Hippocampal formation (tissue), 2 donors: ENCODE results near the gene EYA2.
"Not testable (repeated sequence)": the region's sequence is repeated elsewhere in the genome, so short reads cannot be mapped to it uniquely, and the experiment has no call there.

Source experiments
- DNase-seq, 2 donors: peaks; one replicate each; lab custom pipeline; 2025; lab: John Stamatoyannopoulos, UW

The EYA2 gene

DNA sequence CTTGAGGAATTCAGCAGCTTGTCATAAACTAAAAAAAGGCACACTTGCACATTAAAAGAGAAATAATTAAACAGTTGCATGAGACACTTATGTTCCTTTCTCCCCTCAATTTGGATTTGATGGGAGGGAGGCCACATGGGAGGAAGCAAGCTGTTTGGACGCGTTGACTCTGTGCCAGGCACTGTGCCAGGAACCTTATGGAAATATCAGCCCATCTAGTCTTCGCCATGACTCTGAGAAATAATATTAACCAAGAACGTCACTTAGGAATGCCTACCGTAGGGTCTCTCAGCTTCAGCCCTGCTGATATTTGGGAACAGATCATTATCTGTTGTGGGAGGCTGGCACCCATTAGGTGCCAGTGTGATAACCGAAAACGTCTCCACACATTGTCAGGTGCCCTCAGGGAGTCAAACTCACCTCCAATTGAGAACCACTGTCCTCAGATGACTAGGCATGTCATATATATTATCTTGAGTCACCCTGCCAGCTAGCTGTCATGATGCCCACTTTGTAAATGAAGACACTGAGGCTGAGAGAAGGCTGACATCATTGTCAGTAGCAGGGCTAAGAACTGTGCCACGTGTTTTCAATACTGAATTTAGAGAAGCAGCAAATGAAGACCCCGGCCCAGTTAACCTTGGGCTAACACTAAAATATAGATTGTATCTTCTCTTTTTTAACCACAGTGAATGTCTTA, 36.1 kb downstream of the EYA2 start:
- DNase-seq = no peak

DNA sequence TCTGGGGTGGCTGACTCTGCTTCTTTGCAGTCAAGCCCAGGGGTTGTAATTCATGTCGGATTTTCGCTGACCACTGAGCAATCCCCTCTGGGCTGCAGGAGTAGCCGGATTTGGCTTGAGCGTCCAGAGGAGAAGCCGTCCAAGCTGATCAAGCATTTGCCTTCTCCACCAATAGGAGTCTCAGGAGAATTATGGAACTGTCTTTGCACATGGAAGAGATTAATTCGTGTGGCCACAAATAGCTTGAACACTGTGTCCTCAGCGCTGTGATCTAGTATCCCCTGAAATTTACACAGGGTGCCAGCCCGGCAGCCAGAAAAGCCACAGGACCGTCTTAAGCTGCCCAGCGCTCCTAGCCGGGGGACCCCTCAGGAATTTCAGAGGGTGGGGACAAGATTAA, 37.1 kb downstream of the EYA2 start:
- no peak for DNase-seq

DNA sequence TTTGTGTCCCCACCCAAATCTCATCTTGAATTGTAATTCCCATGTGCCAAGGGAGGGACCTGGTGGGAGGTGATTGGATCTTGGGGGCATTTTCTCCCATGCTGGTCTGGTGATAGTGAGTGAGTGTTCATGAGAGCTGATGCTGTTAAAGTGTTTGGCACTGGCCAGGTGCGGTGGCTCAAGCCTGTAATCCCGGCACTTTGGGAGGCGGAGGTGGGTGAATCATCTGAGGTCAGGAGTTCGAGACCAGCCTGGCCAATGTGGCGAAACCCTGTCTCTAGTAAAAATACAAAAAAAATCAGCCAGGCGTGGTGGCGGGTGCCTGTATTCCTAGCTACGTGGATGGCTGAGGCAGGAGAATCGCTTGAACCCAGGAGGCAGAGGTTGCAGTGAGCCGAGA, 37.8 kb downstream of the EYA2 start:
- not testable (repeated sequence) for DNase-seq

DNA sequence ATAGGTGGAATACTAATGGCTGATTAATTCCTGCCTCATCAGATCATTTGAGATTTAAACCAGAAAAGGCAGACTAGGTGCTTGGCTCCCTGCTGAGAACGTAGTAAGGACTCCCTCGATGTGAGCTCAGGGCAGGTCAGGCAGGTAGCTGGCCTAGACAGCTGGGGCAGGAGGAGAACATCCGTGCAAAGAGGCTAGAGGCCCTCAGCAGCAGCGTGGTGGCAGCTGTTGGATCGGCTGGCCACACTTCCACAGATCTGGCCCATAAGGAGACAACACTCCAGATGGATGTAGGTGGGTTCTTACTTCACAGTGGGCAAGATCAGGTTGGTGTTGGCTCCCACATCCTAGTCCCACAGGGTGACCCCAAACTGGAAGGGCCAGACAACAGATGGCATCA, 38.5 kb downstream of the EYA2 start:
- no peak for DNase-seq

DNA sequence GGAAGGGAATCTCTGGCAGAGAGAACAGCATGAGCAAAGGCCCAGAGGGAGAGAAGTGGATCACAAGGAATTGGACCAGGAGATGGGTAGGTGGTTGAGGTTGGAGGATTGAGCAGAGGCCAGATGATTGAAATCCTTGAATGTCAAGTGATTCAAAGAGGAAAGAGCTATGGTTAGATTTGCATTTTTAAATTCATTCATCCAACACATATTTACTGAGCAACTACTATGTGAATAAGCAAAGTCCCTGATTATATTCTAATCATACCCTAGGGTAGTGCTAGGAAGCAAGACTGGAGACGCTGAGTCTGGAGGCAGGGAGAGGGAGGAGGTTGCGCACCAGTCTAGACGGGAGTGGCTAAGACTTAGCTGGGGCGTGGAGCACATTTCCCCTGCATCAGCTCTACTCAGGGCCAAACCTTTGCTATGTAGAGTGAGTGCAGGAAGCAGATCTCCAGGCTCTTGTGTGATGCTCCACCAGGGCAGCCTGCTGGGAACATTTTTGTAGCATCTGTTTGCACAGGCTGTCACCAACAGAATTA, 40.2 kb downstream of the EYA2 start:
- no peak for DNase-seq

DNA sequence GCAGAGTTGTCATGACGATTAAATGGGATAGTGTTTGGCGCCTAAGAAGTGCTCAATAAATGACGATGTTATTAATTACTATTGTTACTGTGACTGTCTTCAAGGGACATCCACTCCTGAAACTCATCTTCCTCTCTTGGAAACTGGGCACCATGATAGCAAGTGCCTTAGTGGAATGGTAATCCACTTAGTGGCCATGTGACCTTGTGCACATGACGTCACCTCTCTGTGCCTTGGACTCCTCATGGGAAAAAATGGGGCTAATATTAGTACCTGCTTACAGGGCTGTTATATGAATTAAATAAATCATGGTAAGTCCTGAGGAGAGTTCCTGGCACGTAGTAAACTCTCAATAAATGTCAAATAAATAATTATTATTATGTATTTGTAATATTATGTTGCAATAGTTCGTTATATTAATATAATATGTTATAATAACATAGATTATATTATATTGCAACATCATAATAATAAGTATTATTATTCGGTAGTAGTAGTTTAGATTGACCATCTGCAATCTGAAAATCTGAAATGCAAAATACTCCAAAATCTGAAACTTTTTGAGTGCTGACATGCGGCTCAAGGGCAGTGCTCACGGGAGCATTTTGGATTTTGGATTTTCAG, 40.9 kb downstream of the EYA2 start:
- DNase-seq = no peak

DNA sequence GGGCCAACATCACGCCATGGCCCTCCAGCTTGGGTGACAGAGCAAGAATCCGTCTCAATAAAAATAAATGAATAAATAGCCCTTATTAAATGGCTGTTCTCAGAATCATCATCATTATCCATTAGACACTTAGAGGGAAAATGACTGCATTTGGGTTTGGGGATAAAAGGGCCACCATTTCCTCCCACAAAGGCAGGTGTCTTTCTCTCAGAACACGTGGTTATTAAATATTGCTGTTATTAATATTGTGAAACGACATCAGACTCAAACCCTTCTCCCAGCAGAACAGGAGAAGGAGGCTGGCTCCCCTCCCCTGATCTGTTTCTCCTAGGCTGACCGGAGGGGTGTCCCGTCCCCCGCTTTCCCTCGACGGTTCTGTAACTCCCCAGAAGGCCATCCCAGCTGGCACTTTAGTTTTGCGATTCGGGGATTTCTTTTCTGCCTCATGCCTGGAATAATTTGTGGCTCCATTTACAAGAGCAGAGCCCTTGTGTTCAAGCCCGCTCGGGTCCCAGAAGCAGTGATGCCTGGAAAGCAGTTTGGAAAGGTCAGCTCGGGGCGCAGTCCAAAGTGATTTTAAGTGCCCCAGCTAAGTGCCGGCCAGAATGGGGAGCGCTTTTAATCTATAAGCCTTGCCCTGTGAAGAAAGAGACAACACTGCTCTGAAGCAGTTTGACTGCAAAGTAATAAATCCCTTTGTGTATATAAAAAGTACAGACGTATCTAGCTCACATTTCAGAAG, 41.9 kb downstream of the EYA2 start:
- DNase-seq = no peak

DNA sequence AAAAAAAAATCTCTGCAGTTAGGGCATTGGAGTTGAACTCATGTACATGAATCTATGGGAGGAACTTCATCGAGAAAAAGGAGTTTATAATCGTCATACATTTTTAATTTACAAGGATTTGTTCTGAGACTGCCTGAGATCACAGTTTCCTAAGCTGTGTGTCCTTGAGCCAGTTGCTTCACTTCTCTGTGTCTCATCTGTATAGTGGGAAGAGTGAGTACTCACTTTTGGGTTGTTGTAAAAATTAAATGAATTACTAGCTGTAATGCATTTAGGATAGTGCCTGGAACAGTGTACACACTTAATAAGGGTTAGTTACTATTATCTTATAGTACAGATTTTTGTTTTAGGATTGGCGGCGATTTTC, 42.5 kb downstream of the EYA2 start:
- DNase-seq = no peak

DNA sequence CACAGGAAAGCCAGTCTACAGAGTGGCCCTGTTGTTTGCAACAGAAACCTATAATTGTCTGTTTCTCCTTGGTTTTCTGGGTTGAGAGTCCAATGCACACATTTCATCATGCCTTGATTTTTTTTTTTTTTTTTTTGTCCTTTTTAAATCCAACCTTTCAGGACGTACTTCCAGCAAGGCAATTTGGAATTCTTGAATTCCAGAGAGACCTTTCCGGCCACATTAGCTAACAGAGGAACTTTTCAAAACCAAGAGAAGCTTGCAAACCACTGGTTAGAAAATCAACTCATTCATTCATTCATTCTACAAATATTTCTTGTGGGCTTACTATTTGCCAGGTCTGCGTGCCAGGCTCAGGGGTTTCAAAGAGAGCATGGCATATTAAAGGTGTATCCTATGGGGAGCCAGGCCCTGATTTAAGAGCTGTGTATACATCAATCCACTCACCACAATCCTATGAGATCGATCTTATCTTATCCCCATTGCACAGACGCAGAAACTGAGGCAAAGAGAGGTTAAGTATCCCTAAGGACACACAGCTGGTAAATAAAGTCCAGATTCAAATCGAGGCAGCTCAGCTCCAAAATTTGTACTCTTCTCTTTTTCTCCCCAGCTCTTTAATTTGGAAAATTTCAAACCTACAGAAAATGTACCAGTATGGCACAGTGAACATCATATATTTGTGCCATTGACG, 43.0 kb downstream of the EYA2 start:
- DNase-seq = no peak

DNA sequence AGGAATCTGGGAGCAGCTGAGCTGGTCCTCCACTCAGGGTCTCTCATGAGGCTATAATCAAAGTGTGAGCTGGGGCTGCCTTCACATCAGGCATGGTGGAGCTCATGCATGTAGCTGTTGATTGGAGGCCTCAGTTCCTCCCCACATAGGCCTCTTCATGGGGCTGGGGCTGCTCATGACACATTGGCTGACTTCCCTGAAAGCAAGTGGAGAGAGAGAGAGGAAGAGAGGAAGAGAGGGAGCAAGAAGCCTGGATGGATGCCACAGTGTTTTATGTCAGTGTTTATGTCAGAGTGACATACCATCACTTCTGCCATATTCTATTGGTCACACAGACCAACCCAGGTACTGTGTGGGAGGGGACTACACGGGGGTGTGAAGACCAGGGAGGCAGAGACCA, 43.8 kb downstream of the EYA2 start:
- DNase-seq = no peak

DNA sequence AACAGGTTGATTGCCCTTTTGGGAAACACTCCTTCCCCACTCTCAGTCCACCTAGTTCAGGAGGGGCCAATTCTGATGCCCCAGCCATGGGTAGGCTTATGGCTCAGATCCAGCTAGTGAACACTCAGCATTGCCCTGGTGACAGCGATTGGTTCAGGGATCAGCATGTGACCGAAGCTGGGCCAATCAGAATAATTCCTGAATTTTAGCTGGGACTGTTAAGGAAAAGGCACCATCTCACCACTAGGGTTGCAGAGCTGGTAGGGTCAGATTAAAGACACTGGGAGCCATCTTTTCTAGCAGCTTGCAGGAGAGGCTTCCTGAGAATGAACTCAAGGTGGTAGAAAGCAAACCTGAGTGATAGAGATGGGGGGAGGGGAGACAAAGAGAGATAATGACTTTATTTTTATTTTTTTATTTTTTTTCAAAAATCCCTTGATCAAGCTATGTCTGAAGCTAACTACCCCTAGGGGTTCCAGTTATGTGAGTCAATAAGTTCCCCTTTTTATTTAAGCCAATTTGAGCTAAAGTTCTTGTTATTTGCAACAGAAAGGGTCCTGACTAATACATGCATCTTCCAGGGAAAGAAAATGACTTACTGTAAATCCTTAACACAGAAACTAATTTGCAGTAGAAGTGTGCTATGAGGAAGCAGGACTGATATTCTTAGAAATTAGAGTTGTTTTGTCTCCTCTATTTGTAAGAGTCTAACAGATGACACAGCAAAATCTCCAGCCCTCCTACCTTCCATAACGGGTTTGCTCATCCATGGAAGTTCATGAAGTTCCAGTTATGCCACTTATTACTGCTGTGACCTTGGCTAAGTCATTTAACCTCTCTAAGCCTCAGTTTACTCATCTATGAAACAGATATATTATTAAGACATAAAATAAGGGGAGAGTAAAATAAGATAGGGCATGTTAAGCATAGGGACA, 44.7 kb downstream of the EYA2 start:
- no peak for DNase-seq

DNA sequence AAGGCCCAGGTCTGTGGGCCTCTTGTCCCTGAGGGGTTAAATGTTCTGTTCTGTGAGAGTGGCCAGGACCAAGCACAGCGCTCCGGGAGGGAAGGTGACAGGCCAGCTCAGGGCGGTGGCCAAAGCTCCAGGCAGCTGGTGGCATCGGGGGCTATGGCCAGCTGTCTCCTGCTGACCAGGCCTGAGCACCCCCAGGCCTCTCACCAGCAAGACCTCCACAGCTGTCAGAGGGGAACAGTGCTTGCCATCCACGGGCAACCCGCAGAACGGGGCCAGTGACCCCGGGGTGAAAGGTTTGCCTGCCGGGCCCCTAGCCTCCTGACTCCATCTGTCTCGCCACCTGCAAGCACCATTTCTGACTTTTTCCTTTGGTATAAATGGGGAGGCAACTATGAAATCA, 46.0 kb downstream of the EYA2 start:
- no peak for DNase-seq

DNA sequence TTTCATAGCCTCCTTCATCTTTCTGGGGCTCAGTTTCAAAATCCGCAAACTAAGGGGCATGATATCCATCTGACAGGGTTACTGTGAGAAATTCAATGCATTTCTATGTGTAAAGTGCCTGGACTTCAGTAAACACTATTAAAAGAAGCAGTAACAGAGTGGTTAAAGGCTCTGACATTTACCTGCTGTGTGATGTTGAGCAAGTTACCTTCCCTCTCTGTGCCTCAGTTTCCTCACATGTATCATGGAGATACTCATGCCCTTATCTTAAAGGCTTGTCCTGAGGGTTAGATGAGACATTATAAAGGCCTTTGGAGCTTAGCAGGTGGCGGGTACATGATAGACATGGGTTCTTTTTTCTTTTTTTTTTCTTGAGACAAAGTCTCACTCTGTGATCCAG, 46.8 kb downstream of the EYA2 start:
- no peak for DNase-seq

DNA sequence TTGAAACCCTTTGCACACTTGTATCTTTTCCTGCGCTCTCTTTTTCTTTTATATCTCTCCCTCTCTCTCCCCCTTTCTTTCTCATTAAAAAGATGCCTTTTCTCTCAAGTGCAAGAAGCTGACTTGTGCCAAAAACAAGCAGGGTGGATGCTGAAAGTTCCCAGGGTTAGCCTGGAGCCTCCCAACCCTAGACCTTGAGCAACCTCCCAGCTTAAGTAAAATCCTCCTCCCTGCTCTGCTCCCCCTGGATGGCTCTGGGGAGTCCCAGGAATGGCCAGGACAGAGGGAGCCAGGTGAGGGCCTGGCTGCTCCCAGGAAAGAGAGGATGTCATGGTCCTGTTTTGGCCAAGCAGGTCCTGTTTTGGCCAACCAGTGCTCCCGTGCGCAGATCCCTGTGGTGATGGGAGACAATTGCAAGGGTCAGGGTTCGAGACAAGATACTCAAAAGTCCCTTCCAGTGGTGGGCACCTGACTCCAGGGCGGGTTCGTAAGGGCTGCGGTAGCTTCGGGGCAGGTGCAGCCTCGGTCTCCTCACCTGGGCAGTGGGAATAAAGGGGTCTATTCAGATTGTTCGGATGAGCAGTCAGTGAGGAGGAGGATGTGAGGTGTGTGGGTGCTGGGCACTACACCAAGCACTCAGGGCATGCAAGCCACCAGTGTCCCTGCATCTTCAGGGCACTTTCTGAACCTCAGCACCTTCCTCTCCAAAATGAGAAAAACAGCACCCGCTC, 49.4 kb downstream of the EYA2 start:
- no peak for DNase-seq

DNA sequence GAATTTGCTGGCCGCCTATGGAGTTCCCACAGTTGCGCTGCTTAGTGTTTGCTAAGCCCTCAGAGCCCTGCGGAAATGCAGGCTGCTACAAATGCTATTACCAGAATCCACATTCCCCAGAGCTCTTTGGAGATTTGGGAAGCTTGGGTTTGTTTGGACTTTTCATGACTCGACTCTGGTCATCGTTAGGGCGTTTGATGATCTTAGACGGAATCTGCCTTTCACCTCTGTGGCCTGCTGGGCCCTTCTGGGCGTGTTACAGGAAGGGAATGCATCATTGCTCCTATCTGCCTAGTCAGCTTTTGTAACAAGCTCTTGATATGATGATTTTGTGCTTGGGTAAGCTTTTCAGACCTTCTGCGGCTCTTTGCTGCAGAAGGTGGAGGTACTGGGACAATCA, 50.8 kb downstream of the EYA2 start:
- DNase-seq = no peak

DNA sequence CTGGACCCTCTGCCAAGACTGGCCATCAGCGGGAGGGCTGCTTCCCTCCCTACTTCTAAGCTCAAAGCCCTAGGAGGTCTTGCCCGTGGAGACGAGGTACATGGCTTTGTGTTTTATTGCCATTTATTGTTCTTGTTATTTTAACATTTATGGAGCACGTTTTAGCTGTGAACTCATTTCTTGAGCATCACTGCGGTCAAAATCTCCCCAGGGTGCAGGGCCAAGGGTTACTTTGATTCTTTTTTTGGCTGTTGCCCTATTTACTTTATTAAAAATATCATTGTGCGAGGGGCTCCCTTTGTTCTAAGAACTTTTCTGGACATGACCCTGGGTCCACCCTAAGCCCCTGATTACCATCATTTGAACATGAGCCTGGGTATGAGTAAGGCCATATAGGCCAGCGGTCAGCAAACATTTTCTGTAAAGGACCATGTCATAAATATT, 51.6 kb downstream of the EYA2 start:
- DNase-seq = no peak

DNA sequence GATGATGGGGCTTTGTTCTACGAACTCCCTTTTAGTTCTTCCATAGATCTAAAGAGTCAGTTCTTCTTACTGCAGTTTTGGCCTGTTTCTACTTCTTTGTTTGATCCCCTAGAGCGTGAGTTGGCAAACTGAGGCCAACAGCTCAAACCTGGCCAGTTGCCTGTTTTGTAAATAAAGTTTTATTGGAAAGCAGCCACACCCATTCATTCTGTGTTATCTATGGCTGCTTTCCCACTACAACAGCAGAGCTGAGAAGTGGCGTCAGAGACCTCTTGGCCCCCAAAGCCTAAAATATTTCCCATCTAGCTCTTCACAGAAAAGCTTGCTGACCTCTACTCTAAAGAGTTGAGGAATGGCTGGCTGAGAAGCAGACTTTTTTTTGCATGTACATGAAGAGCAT, 52.2 kb downstream of the EYA2 start:
- no peak for DNase-seq

DNA sequence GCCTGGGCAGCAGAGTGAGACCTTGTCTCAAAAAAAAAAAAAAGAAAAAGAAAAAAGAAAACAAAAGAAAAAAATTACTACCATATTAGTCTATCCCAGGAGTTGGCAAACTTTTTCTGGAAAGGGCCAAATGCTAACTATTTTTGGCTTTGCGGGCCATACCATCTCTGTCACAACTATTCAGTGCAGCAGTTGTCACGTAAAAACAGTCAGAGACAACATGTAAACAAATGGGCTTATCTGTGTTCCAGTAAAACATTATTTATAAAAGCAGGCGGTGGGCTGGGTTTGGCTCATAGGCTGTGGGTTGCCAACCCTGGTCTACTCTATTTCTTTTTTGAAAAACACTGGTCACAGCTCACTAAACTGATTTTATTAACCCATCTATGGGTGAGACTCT, 53.4 kb downstream of the EYA2 start:
- DNase-seq = no peak

DNA sequence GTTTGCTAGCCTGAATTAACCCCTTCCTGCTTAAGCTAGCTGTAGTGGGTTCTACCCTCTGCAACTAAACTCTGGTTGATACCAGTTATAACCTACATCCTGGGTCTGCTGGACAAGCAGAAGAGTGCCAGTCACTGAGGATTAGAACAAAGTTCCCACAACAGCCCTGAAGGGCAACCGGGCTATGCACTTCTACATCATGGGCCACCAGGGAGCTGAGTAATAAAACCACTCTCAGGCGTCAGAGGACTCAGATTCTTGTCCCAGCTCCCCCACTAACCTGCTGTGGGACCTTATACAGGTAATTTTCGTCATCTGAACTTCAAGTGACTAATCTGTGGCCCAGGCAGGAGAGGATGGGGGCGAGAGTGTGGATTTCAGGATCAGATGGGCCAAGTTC, 56.8 kb downstream of the EYA2 start:
- DNase-seq = no peak

DNA sequence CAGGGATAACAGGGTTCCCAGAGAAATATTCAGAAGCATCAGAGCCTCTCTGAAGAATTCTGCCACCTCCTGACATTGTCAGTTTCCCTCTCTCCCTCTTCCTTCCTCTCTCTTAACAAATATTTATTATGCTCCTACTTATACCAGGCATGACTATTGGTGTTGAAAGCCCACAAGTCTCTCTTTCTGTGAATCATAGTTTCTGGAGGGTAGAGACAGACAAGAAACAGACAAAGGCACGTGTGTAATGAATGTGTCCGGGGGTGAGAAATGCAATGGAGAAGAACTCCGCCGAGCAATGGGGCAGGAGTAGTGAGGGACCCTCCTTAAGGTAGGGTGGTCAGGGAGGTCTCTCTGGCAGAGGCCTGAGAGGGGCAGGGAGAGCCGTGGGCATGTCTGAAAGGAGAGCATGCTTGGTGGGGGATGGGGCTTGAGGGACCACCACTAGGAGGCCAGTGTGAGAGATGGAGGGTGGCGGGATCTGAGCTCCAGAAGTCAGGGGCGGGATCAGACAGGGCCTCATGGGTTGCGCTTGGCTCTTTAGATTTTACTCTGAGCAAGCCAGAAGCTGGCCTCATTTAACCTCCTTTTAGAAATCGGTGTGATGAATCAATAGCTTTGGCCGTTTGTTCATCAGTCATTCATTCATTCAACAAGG, 57.3 kb downstream of the EYA2 start:
- DNase-seq = no peak
